ENCODE data around the gene HYLS1. TPM values are rescaled to one million over a fixed set of nuclear protein-coding genes. Genes with fewer than 3 reads are reported as not detected.
A peak's percentile ranks its signal among the peaks of the same experiment; 100 is the strongest.

Gene HYLS1
- total RNA-seq, 1 donor from 2014 or later: 4.7 TPM

DNA sequence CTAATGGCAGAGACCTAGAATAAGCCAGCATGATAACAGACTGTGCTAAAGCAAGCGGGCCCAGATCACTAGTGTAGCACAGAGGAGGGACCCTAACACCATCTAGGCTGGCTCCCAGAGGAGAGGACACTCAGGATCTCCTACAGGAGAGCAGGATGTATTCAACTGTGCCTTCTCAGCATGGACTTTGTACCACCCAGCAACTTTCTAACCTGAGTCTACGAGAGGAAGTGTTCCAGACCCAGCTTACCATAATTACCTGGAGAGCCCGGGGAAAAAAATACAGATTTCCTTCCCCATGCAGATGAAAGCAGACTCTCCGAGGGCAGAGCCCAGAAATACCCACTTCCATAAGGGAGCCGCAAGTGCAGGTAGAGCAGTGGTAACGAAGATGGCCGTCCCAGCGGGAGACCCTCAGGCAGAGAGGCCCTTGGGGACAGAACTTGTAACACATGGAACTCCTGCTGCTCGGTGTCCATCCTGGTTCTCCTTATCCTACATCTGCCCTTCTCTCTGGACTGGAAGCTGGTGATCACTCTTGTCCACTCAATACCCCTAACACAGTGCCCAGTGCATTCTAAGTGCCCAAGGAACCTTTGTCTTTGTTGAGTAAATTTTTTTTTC is 37.0 kb downstream of the HYLS1 start:
- Mint-ChIP-seq H3K36me3 (ENCODE audit: unreplicated experiment) (no peaks in the 10 kb centered on the region), H3K27me3 (ENCODE audit: unreplicated experiment) (no peaks in the 10 kb centered on the region), H3K9me3 (ENCODE audit: unreplicated experiment) (no peaks in the 10 kb centered on the region), H3K27ac (ENCODE audit: unreplicated experiment) (no peak overlapping the region), H3K4me1 (ENCODE audit: low read depth, unreplicated experiment) (peaks cover 31% of the 10 kb centered on the region), H3K4me3 (ENCODE audit: unreplicated experiment) (no peak overlapping the region)
- TF ChIP-seq, protein P1, sequence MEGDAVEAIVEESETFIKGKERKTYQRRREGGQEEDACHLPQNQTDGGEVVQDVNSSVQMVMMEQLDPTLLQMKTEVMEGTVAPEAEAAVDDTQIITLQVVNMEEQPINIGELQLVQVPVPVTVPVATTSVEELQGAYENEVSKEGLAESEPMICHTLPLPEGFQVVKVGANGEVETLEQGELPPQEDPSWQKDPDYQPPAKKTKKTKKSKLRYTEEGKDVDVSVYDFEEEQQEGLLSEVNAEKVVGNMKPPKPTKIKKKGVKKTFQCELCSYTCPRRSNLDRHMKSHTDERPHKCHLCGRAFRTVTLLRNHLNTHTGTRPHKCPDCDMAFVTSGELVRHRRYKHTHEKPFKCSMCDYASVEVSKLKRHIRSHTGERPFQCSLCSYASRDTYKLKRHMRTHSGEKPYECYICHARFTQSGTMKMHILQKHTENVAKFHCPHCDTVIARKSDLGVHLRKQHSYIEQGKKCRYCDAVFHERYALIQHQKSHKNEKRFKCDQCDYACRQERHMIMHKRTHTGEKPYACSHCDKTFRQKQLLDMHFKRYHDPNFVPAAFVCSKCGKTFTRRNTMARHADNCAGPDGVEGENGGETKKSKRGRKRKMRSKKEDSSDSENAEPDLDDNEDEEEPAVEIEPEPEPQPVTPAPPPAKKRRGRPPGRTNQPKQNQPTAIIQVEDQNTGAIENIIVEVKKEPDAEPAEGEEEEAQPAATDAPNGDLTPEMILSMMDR (IDR thresholded peaks at IDR 0.05; ENCODE audit: partially characterized antibody, unreplicated experiment): no peak
- DNase-seq: no peak

DNA sequence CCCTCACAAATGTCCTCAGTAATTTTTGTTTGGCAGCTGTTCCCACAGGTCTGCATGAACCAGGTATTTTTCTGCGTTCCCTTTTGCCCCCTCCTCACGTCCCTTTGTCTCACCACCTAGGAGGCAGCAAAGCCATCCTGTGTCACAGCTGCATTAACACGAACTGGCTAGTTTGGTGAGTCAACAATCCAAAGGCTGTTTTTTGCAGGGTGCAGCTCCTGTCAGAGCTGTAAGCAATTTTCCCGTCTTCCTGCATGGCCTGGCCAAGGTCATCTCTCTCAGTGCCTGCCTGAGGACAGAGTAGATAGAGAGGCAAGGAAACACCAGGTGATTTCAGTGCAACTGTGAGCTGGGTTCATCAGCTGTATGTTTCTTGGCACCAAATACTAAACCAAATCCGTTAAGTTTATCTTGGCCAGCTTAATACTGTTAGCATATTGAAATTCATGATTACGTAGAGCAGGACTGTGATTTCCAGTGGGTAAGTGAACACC is 37.8 kb downstream of the HYLS1 start:
- Mint-ChIP-seq H3K27ac (ENCODE audit: unreplicated experiment) (peak overlapping the region; percentile 6), H3K27me3 (ENCODE audit: unreplicated experiment) (no peaks in the 10 kb centered on the region), H3K36me3 (ENCODE audit: unreplicated experiment) (no peaks in the 10 kb centered on the region), H3K4me1 (ENCODE audit: low read depth, unreplicated experiment) (peaks cover 31% of the 10 kb centered on the region), H3K4me3 (ENCODE audit: unreplicated experiment) (no peak overlapping the region), H3K9me3 (ENCODE audit: unreplicated experiment) (no peaks in the 10 kb centered on the region)
- DNase-seq: no peak
- TF ChIP-seq, protein P1 (IDR thresholded peaks at IDR 0.05; ENCODE audit: partially characterized antibody, unreplicated experiment): no peak

DNA sequence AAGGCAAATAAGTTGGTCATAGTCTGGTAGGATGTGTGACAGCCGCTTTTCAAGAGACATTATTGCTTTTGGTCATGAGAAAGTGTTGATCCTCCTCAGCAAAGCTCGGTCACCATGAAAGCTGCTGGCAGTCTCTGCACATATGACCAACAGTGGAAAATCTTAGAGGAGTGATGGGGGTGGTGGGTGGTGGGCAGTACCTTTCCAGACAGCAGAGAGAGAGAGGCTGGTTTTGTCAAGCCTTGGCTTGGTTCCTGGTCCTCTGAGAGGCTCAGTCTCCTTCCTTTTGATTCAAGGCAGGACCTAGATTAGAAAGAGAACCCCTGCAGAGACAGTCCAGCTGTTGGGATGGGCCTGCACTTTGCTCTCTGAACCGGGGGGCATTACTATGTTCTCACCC is 38.3 kb downstream of the HYLS1 start:
- no peaks in the 10 kb centered on the region for H3K9me3 Mint-ChIP-seq (ENCODE audit: unreplicated experiment)
- H3K27me3 Mint-ChIP-seq (ENCODE audit: unreplicated experiment): no peaks in the 10 kb centered on the region
- no peak for DNase-seq
- H3K4me1 Mint-ChIP-seq (ENCODE audit: low read depth, unreplicated experiment): peaks cover 31% of the 10 kb centered on the region
- H3K36me3 Mint-ChIP-seq (ENCODE audit: unreplicated experiment): no peaks in the 10 kb centered on the region
- peak overlapping the region; percentile 19 for H3K4me3 Mint-ChIP-seq (ENCODE audit: unreplicated experiment)
- peak overlapping the region; percentile 6 for H3K27ac Mint-ChIP-seq (ENCODE audit: unreplicated experiment)
- TF ChIP-seq, protein P1 (IDR thresholded peaks at IDR 0.05; ENCODE audit: partially characterized antibody, unreplicated experiment): no peak

DNA sequence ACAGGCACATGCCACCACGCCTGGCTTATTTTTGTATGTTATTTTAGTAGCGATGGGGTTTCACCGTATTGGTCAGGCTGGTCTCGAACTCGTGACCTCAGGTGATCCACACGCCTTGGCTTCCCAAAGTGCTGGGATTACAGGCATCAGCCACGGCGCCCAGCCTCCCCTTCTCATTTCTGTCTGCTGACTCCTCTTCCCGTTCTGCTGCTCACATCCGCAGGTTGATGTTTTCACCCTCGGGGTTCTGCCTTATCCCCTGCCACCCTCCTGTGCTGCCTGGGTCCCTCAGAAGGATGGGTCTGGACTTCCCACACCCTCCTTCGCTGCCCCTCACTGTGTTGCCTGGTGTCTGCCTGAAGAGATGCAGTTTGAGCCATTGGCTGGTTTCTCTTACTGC is 39.2 kb downstream of the HYLS1 start:
- DNase-seq: no peak
- H3K4me1 Mint-ChIP-seq (ENCODE audit: low read depth, unreplicated experiment): peaks cover 31% of the 10 kb centered on the region

More for the DNA sequence above, 39.2 kb downstream of the HYLS1 start:
- H3K9me3 Mint-ChIP-seq (ENCODE audit: unreplicated experiment): no peaks in the 10 kb centered on the region
- H3K27me3 Mint-ChIP-seq (ENCODE audit: unreplicated experiment): no peaks in the 10 kb centered on the region
- H3K4me3 Mint-ChIP-seq (ENCODE audit: unreplicated experiment): no peak overlapping the region
- H3K36me3 Mint-ChIP-seq (ENCODE audit: unreplicated experiment): no peaks in the 10 kb centered on the region
- TF ChIP-seq, protein P1 (IDR thresholded peaks at IDR 0.05; ENCODE audit: partially characterized antibody, unreplicated experiment): no peak
- no peak overlapping the region for H3K27ac Mint-ChIP-seq (ENCODE audit: unreplicated experiment)

Data from glutamatergic neuron (in vitro differentiated cells).